T-cell (primary cell): ENCODE measurements around the gene SOCS6. TPM values are rescaled to one million over a fixed set of nuclear protein-coding genes. Genes with fewer than 3 reads are reported as not detected.

Experiments
- ATAC-seq, 4 experiments: fragments of 200-7000 bp in 3 of 4; fragments of 150-1000 bp in 1 of 4; cut with Tn5 transposase; replicated peaks in 1 of 4; 1 replicate in 3 of 4; 2 replicates in 1 of 4; pipeline ENCODE4 v1.10.0; 2021; ENCODE audit warnings: moderate library complexity in 3 of 4, mild to moderate bottlenecking in 2 of 4, moderate number of reproducible peaks in 1 of 4
- CTCF ChIA-PET, 2 donors: fragments of 300-600 bp; sonication (Branson Sonifier 250); formaldehyde crosslinking; loops; one replicate each; lab custom pipeline; 2022; ENCODE audit warnings: antibody characterized with exemption in 2 of 2; lab: Charles Lee
- POLR2A ChIA-PET, 2 donors: fragments of 300-600 bp; sonication (Branson Sonifier 250); formaldehyde crosslinking; loops; one replicate each; lab custom pipeline; 2022; ENCODE audit warnings: antibody characterized with exemption in 2 of 2; lab: Charles Lee
- DNase-seq, 35 experiments: peaks; one replicate each; pipeline versions ENCODE4 v3.0.0 to v3.0.0-alpha.2; 2013 to 2023
- H3K27ac ChIP-seq: one replicate; pipeline ENCODE4 v1.5.1; 2013; ENCODE audit warnings: low read length
- H3K27me3 ChIP-seq, 2 experiments: replicated peaks in 1 of 2; 1 replicate in 1 of 2; 2 replicates in 1 of 2; pipeline versions ENCODE4 v1.6.1 to v1.7.0; 2013; ENCODE audit warnings: low read length in 1 of 2, mixed read lengths in 1 of 2; ENCODE audit not compliant: control insufficient read depth in 2 of 2, insufficient read depth in 2 of 2; ENCODE audit errors: extremely low read depth in 1 of 2
- H3K36me3 ChIP-seq, 2 donors: 1 replicate in 1 of 2; 2 replicates in 1 of 2; pipeline versions ENCODE4 v1.6.1 to v1.7.0; 2013; ENCODE audit warnings: low read length in 1 of 2; ENCODE audit not compliant: control insufficient read depth in 2 of 2, insufficient read depth in 1 of 2; ENCODE audit errors: extremely low read depth in 1 of 2
- H3K4me1 ChIP-seq, 2 experiments: 1 replicate in 1 of 2; 2 replicates in 1 of 2; pipeline versions ENCODE4 v1.6.1 to v1.7.0; 2013; ENCODE audit warnings: low read length in 2 of 2, mixed read lengths in 1 of 2; ENCODE audit not compliant: insufficient read depth in 2 of 2, control insufficient read depth in 1 of 2; ENCODE audit errors: extremely low read depth in 1 of 2
- H3K4me3 ChIP-seq, 2 donors: 1 replicate in 1 of 2; 2 replicates in 1 of 2; pipeline versions ENCODE4 v1.5.1 to v1.7.0; 2013; ENCODE audit warnings: mild to moderate bottlenecking in 2 of 2, low read length in 1 of 2, moderate library complexity in 1 of 2; ENCODE audit not compliant: control insufficient read depth in 1 of 2; ENCODE audit errors: extremely low read depth in 1 of 2
- H3K9me3 ChIP-seq: 2 replicates; pipeline ENCODE4 v1.7.0; 2013
- H3K27ac Mint-ChIP-seq, 2 donors: one replicate each; pipeline ENCODE4 v1.8.0; 2020 to 2021; ENCODE audit warnings: mild to moderate bottlenecking in 2 of 2, mixed read lengths in 2 of 2
- H3K27me3 Mint-ChIP-seq, 2 donors: one replicate each; pipeline ENCODE4 v1.8.0; 2021 to 2022; ENCODE audit warnings: mixed read lengths in 2 of 2
- H3K36me3 Mint-ChIP-seq: one replicate; pipeline ENCODE4 v1.8.0; 2021; ENCODE audit warnings: mixed read lengths
- H3K4me1 Mint-ChIP-seq, 3 donors: one replicate each; pipeline ENCODE4 v1.8.0; 2020 to 2022; ENCODE audit warnings: mixed read lengths in 3 of 3, mild to moderate bottlenecking in 1 of 3
- H3K4me3 Mint-ChIP-seq, 3 donors: one replicate each; pipeline ENCODE4 v1.8.0; 2020 to 2022; ENCODE audit warnings: mild to moderate bottlenecking in 3 of 3, mixed read lengths in 3 of 3, moderate library complexity in 3 of 3
- H3K9me3 Mint-ChIP-seq, 3 donors: one replicate each; pipeline ENCODE4 v1.8.0; 2020 to 2022; ENCODE audit warnings: mixed read lengths in 3 of 3
- WGBS: methylation state at CpG from one replicate; pipeline ENCODE4 v1.1.5; 2013; ENCODE audit warnings: missing lambda C conversion rate; ENCODE audit not compliant: insufficient coverage; 5-methylcytosine and 5-hydroxymethylcytosine counted together
- total RNA-seq, 35 experiments: library from RNA in 6 of 35; stranded (reverse) in 6 of 35; fragments of 120-200 nt in 1 of 35; gene quantifications; one replicate each; pipeline versions ENCODE4 v1.2.1 to v1.2.4 and lab custom pipeline; 2013 to 2026

The SOCS6 gene
- total RNA-seq, 5 donors from 2014 or later (not counting 1 experiment from before 2014, with no cell fraction given): 0.30 to 2.1 (median 1.3) TPM

DNA sequence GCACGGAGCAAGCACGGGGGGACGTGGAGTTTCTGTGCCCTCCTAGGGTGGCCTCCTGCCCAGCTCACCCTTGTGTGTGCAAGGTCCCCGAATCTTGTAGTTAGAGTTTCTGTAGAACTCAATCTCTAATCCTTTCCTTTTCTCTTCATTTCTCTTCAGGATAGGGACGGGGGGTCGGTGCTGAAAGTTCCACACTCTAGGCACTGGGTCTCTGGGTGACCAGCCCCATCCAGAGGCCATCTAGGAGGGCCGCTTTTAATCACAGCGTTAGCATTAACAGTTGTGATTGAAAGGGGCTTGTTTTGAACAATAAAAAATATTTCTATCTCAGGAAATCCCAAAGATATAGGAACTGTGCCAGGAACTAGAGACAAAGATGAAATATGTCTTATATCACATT, 10.5 kb downstream of the SOCS6 start:
- POLR2A ChIA-PET: no interaction called here

DNA sequence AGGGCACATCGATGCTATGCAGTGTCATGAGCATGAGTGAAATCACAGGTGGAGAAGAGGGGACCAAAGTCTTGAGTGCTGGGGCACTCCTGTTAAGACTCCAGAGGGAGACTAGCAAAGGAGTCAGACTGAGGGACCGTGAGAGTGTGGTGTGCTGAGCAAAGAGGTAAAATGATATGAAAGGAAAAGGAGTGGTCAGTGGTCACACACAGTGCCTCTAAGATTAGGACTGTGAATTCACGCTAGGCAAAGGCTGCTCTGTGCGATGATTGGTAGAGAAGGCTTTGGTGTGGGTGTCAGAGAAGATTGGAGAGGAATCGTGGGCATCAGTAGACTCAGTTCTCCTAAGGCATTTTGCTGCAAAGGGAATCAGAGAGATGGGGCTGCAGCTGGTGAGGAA, 12.8 kb downstream of the SOCS6 start:
- H3K27me3 ChIP-seq: peaks cover 0 to 7% of the 10 kb centered on the region in 2 experiments
- H3K36me3 ChIP-seq: no peaks in the 10 kb centered on the region
- no peaks in the 10 kb centered on the region for H3K9me3 ChIP-seq
- Mint-ChIP-seq H3K27ac (no peak overlapping the region), H3K9me3 (no peaks in the 10 kb centered on the region), H3K4me1 (no peaks in the 10 kb centered on the region), H3K27me3 (peaks cover 0 to 7% of the 10 kb centered on the region in 2 donors), H3K36me3 (no peaks in the 10 kb centered on the region), H3K4me3 (no peak overlapping the region)
- no peak for ATAC-seq
- WGBS: 90% methylated on average over 5 of the region's 5 CpGs
- no peaks in the 10 kb centered on the region for H3K4me1 ChIP-seq
- no peak overlapping the region for H3K4me3 ChIP-seq
- ChIA-PET POLR2A (no interaction called here), CTCF (no interaction called here)
- no peak overlapping the region for H3K27ac ChIP-seq
- no peak for DNase-seq

More for the DNA sequence above, 10.5 kb downstream of the SOCS6 start:
- Histone ChIP-seq H3K27me3 (peaks cover 0 to 7% of the 10 kb centered on the region in 2 experiments), H3K27ac (no peak overlapping the region), H3K9me3 (no peaks in the 10 kb centered on the region), H3K36me3 (no peaks in the 10 kb centered on the region), H3K4me1 (no peaks in the 10 kb centered on the region), H3K4me3 (no peak overlapping the region)
- DNase-seq (no peak), ATAC-seq (no peak)
- no peak overlapping the region for H3K4me3 Mint-ChIP-seq
- H3K27ac Mint-ChIP-seq: no peak overlapping the region
- H3K4me1 Mint-ChIP-seq: no peaks in the 10 kb centered on the region
- CTCF ChIA-PET: no interaction called here
- peaks cover 0 to 7% of the 10 kb centered on the region in 2 donors for H3K27me3 Mint-ChIP-seq
- WGBS: 80% methylated on average over 1 of the region's 8 CpGs
- H3K9me3 Mint-ChIP-seq: no peaks in the 10 kb centered on the region
- no peaks in the 10 kb centered on the region for H3K36me3 Mint-ChIP-seq

DNA sequence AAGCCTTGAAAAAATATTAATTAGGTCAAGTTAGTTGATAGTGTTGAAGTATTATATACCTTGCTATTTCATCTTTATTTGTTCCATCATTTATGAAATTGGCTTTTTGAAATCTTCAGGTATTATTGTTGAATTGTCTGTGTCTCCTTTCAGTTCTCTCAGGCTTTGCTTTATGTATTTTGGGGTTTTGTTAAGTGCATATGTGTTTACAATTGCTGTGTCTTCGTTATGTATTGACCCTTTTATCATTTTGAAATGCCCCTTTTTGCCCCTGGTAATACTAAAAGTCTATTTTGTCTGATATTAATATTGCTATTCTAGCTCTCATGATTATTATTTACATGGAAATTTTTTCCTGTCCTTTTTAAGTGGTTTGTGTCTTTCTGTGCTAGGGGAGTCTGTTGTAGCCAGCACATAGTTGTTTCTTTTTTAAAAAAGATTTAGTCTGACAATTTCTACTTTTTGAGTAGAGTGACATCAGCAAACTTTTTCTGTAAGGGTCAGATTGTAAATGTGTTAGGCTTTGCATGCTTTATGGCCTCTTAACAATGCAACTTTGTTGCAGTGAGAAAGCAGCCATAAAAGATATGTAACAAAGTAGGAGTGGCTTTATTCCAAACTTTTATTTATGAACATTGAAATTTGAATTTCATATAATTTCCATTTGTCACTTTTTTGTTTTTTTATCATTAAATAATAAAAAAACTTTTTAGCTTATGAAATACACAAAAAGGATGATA, 19.9 kb downstream of the SOCS6 start:
- H3K4me3 ChIP-seq: no peak overlapping the region
- H3K4me3 Mint-ChIP-seq: no peak overlapping the region
- no peaks in the 10 kb centered on the region for H3K36me3 Mint-ChIP-seq
- POLR2A ChIA-PET: no interaction called here
- H3K9me3 ChIP-seq: no peaks in the 10 kb centered on the region
- H3K27ac ChIP-seq: no peak overlapping the region
- H3K27ac Mint-ChIP-seq: no peak overlapping the region
- no peaks in the 10 kb centered on the region for H3K36me3 ChIP-seq
- no peak for DNase-seq
- H3K4me1 Mint-ChIP-seq: no peaks in the 10 kb centered on the region
- WGBS: no CpG with 5 or more reads among the region's 1 CpG
- ATAC-seq: no peak
- H3K27me3 ChIP-seq: no peaks in the 10 kb centered on the region
- H3K27me3 Mint-ChIP-seq: peaks cover 0 to 2% of the 10 kb centered on the region in 2 donors
- peaks cover 0 to 5% (median 4%) of the 10 kb centered on the region in 3 donors for H3K9me3 Mint-ChIP-seq
- no peaks in the 10 kb centered on the region for H3K4me1 ChIP-seq
- CTCF ChIA-PET: interaction anchor here in 1 of 2 donors (0.6 kb wide), 1 partner anchor 12 kb away, joined by 3 read pairs; no protein-coding TSS in a partner anchor

DNA sequence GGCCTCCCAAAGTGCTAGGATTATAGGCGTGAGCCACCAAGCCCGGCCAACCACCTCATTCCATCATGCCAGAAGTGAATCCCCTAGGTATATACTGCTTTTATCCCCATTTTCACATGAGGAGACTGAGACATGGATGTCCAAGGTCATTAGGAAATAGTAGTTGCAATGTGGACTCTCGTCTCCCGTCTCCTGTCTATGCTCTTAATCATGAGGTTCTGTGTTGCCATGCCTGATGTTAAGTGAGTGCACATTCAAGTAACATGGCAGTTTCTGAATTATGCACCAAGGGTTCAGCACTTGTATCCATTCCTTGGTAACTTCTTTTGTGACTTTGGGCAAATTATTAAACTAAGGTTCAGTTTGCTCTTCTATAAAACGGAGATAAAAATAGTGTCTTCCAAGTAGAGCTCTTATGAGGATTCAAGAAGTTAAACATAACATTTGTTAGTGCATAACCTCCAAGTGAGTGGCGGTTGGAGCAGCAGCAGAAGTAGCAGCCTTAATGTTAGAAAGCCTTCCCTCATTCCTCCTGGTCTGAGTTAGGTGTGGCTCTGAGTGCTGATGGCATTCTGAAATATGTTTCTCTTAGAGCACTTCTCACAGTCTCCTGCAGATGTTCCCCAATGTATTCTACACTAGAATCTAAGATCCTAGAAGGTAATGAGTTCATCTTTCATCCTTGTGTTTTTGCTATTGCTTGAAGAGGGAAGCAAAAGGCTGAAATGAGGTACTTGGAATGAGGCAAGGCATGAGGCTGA, 21.9 kb downstream of the SOCS6 start:
- CTCF ChIA-PET: no interaction called here
- H3K4me1 Mint-ChIP-seq: no peaks in the 10 kb centered on the region

DNA sequence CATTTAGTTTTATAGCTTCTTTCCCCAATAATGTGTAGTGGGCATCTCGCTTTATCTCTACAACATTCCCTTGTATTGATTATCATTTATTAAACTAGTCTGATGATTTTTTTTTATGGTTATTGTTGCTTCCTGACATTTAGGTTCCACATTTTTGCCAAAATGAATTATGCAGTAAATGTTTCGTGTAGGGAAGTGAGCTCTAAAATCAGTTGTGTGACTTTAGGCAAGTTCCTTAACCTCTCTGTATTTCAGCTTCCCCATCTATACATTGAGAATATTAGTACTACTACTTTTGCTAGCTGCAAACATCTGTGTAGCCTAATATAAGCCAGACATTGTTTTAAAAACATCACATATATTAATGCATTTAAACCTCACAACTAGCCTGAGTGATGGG, 22.9 kb downstream of the SOCS6 start:
- Histone ChIP-seq H3K9me3 (no peaks in the 10 kb centered on the region), H3K27me3 (no peaks in the 10 kb centered on the region), H3K27ac (no peak overlapping the region), H3K4me1 (no peaks in the 10 kb centered on the region), H3K4me3 (no peak overlapping the region), H3K36me3 (no peaks in the 10 kb centered on the region)
- H3K4me3 Mint-ChIP-seq: no peak overlapping the region
- no CpG with 5 or more reads among the region's 2 CpGs for WGBS
- peaks cover 0 to 2% of the 10 kb centered on the region in 2 donors for H3K27me3 Mint-ChIP-seq
- ATAC-seq: no peak
- H3K36me3 Mint-ChIP-seq: no peaks in the 10 kb centered on the region
- H3K27ac Mint-ChIP-seq: no peak overlapping the region
- no peak for DNase-seq
- CTCF ChIA-PET: no interaction called here
- H3K9me3 Mint-ChIP-seq: peaks cover 0 to 5% (median 4%) of the 10 kb centered on the region in 3 donors
- H3K4me1 Mint-ChIP-seq: no peaks in the 10 kb centered on the region
- POLR2A ChIA-PET: no interaction called here

More for the DNA sequence above, 21.9 kb downstream of the SOCS6 start:
- WGBS: 94% methylated on average over 2 of the region's 6 CpGs
- Mint-ChIP-seq H3K27me3 (peaks cover 0 to 2% of the 10 kb centered on the region in 2 donors), H3K27ac (no peak overlapping the region), H3K36me3 (no peaks in the 10 kb centered on the region), H3K9me3 (peaks cover 0 to 5% (median 4%) of the 10 kb centered on the region in 3 donors), H3K4me3 (no peak overlapping the region)
- POLR2A ChIA-PET: no interaction called here
- Histone ChIP-seq H3K36me3 (no peaks in the 10 kb centered on the region), H3K4me1 (no peaks in the 10 kb centered on the region), H3K4me3 (no peak overlapping the region), H3K27ac (no peak overlapping the region), H3K27me3 (no peaks in the 10 kb centered on the region), H3K9me3 (no peaks in the 10 kb centered on the region)
- DNase-seq (no peak), ATAC-seq (no peak)

DNA sequence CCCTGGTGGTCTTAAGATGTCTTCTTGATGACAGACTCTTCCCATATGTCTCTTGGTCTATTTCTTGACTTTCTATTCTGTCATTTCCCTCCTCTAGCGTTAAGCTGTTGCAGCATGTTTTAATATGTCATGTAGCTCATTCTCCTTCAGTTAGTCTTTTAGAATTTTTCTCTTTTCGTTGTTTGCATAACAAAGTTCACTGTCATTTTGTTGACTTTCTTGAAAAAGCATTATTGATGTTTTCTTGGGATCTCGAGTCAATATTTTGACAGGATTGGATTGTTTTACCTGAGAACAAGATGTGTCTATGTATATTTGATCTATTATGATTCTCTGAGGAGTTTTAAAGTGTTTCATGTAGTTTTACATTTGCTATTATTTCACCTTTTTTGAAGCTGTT, 24.8 kb downstream of the SOCS6 start:
- ChIA-PET POLR2A (no interaction called here), CTCF (no interaction called here)
- no peaks in the 10 kb centered on the region for H3K4me1 ChIP-seq
- Mint-ChIP-seq H3K27ac (no peak overlapping the region), H3K4me1 (no peaks in the 10 kb centered on the region), H3K27me3 (peaks cover 0 to 2% of the 10 kb centered on the region in 2 donors), H3K9me3 (peaks cover 0 to 3% (median 2%) of the 10 kb centered on the region in 3 donors), H3K36me3 (no peaks in the 10 kb centered on the region), H3K4me3 (no peak overlapping the region)
- H3K27ac ChIP-seq: no peak overlapping the region
- 60% methylated on average over 1 of the region's 3 CpGs for WGBS
- H3K4me3 ChIP-seq: no peak overlapping the region
- H3K9me3 ChIP-seq: no peaks in the 10 kb centered on the region
- no peaks in the 10 kb centered on the region for H3K27me3 ChIP-seq
- H3K36me3 ChIP-seq: no peaks in the 10 kb centered on the region
- ATAC-seq (no peak), DNase-seq (no peak)
